AG04450 (cell line): ENCODE results near the gene MAML3. TPM values are rescaled to one million over a fixed set of nuclear protein-coding genes. Genes with fewer than 3 reads are reported as not detected.
A peak's percentile ranks its signal among the peaks of the same experiment; 100 is the strongest.

Experiments
- CTCF ChIA-PET: fragments of 300-600, 350-600 bp; formaldehyde crosslinking; extraction: SDS; loops from one replicate; lab custom pipeline; 2022; ENCODE audit warnings: antibody characterized with exemption, inconsistent platforms; lab: Charles Lee
- POLR2A ChIA-PET: fragments of 350-600 bp; formaldehyde crosslinking; extraction: SDS; loops from one replicate; lab custom pipeline; 2021; ENCODE audit warnings: antibody characterized with exemption, inconsistent platforms; lab: Yijun Ruan, JAX
- DNase-seq: peaks from one replicate; pipeline ENCODE4 v3.0.0-alpha.2; 2011; ENCODE audit warnings: low read depth, low spot score
- H3K27ac ChIP-seq: one replicate; pipeline ENCODE4 v1.5.1; 2012; ENCODE audit warnings: low read depth, low read length, control low read depth
- H3K27me3 ChIP-seq: one replicate; pipeline ENCODE4 v1.6.0; 2012; ENCODE audit warnings: low read length; ENCODE audit not compliant: control insufficient read depth, insufficient read depth
- H3K4me3 ChIP-seq: 2 replicates; pipeline ENCODE4 v1.5.1; 2011; ENCODE audit warnings: mild to moderate bottlenecking, low read depth, low read length, control low read depth
- H3K9me3 ChIP-seq: 2 replicates; pipeline ENCODE4 v1.5.1; 2012; ENCODE audit warnings: low read length; ENCODE audit not compliant: control insufficient read depth, insufficient read depth
- CTCF ChIP-seq: IDR thresholded peaks from 2 replicates; pipeline ENCODE4 v1.5.1; 2011; ENCODE audit warnings: low read depth, low read length, control low read depth, inconsistent platforms
- polyA plus RNA-seq: library from polyadenylated mRNA; depleted of rRNA; stranded (reverse); fragments of >200 nt; gene quantifications from 2 replicates; pipeline ENCODE4 v1.2.3, GENCODE V29; 2011

MAML3 gene
- polyA plus RNA-seq, 1 experiment = 4.1 TPM

- no peaks in the 10 kb centered on the region for H3K27me3 ChIP-seq
- no peaks in the 10 kb centered on the region for H3K9me3 ChIP-seq
- TF ChIP-seq CTCF = no peak
- POLR2A ChIA-PET = interaction anchor here (0.8 kb wide), 1 partner anchor 18 kb away, joined by 3 read pairs; no protein-coding TSS in a partner anchor
- H3K27ac ChIP-seq = no peak overlapping the region
- CTCF ChIA-PET = interaction anchor here (0.6 to 1.2 kb wide), 3 partner anchors 10 to 702 kb away, joined by 3 to 4 read pairs (median 4); no protein-coding TSS in a partner anchor
- no peak overlapping the region for H3K4me3 ChIP-seq
- no peak for DNase-seq
Measured at GRCh38 chr4:140168936-140169335, 15.0 kb upstream of the MAML3 start.

- POLR2A ChIA-PET = interaction anchor here (0.8 kb wide), 1 partner anchor 18 kb away, joined by 3 read pairs; no protein-coding TSS in a partner anchor
- DNase-seq = no peak
Measured at GRCh38 chr4:140168474-140168873, 14.5 kb upstream of the MAML3 start.

GRCh38 chr4:140163029-140163810 lies 9.2 kb upstream of the MAML3 start:
- DNase-seq = no peak
- H3K9me3 ChIP-seq = no peaks in the 10 kb centered on the region
- ChIA-PET POLR2A (interaction anchor here (0.7 kb wide), 1 partner anchor 147 kb away, joined by 3 read pairs; no protein-coding TSS in a partner anchor), CTCF (interaction anchor here (0.7 to 2.7 kb wide), 7 partner anchors 73 to 270 kb away, joined by 3 to 14 read pairs (median 4); no protein-coding TSS in a partner anchor)
- no peaks in the 10 kb centered on the region for H3K27me3 ChIP-seq
- H3K27ac ChIP-seq = peak overlapping the region; percentile 62
- no peak overlapping the region for H3K4me3 ChIP-seq
- no peak for TF ChIP-seq CTCF

More at GRCh38 chr4:140168474-140168873, 14.5 kb upstream of the MAML3 start:
- CTCF ChIA-PET = interaction anchor here (0.6 to 1.2 kb wide), 3 partner anchors 9 to 702 kb away, joined by 3 to 4 read pairs (median 4); no protein-coding TSS in a partner anchor
- no peak overlapping the region for H3K27ac ChIP-seq
- no peak overlapping the region for H3K4me3 ChIP-seq
- no peak for TF ChIP-seq CTCF
- no peaks in the 10 kb centered on the region for H3K27me3 ChIP-seq
- no peaks in the 10 kb centered on the region for H3K9me3 ChIP-seq

- no peak for TF ChIP-seq CTCF
- Histone ChIP-seq H3K9me3 (no peaks in the 10 kb centered on the region), H3K27ac (no peak overlapping the region), H3K27me3 (no peaks in the 10 kb centered on the region), H3K4me3 (no peak overlapping the region)
- ChIA-PET CTCF (interaction anchor here (0.7 to 2.7 kb wide), 6 partner anchors 73 to 198 kb away, joined by 3 to 14 read pairs (median 4); no protein-coding TSS in a partner anchor), POLR2A (interaction anchor here (0.7 kb wide), 1 partner anchor 147 kb away, joined by 3 read pairs; no protein-coding TSS in a partner anchor)
- DNase-seq = no peak
Measured at GRCh38 chr4:140162596-140162995, 8.6 kb upstream of the MAML3 start.
